ENCODE data around the gene ELMOD2. TPM values are rescaled to one million over a fixed set of nuclear protein-coding genes. Genes with fewer than 3 reads are reported as not detected.
"Not testable (repeated sequence)": the region's sequence is repeated elsewhere in the genome, so short reads cannot be mapped to it uniquely, and the experiment has no call there.

ELMOD2 gene
- total RNA-seq, 1 experiment from 2014 or later: 20.9 TPM

DNA sequence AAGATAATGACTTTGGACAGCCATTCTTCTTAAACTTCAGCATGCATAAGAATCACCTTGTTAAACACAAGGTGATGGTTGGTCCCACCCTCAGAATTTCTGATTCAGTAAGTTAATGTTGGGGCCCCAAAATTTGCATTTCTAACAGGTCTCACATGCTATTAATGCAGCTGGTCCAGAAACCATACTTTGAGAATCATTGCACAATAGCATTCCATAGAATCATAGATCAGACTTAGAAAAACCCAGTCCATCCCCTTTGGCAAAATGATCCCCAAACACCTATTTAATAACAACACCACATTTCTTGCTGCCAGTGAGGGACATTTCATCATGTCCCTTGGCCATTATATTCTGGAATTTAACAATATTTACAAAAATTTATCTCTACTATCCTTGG, 19.7 kb upstream of the ELMOD2 start:
- Histone ChIP-seq H3K4me3 (ENCODE audit: low read depth in 2 of 2, low read length in 2 of 2) (no peak overlapping the region), H3K9me3 (ENCODE audit: control insufficient read depth, insufficient read depth, low read depth, low read length) (no peaks in the 10 kb centered on the region), H3K4me1 (ENCODE audit: control insufficient read depth, insufficient read depth, low read length) (no peaks in the 10 kb centered on the region), H3K27me3 (ENCODE audit: control insufficient read depth, insufficient read depth, low read length) (peaks cover 7% of the 10 kb centered on the region), H3K36me3 (ENCODE audit: control insufficient read depth, insufficient read depth, low read length) (no peaks in the 10 kb centered on the region), H3K27ac (ENCODE audit: low read length) (no peak overlapping the region)
- no TSS peak for BruUV-seq (replicated peaks)
- ChIA-PET CTCF (no interaction called here), POLR2A (no interaction called here)
- DNase-seq (ENCODE audit: low read depth, low spot score): no peak
- ATAC-seq: no peak
- intact Hi-C loops (cut with micrococcal nuclease; ENCODE audit: unreplicated experiment): no loop called here
- in situ Hi-C loops (cut with HindIII; ENCODE audit: low pct_unique_long_range_greater_than_20kb, low sequenced_read_pairs): no loop called here
- TF ChIP-seq, protein P1, sequence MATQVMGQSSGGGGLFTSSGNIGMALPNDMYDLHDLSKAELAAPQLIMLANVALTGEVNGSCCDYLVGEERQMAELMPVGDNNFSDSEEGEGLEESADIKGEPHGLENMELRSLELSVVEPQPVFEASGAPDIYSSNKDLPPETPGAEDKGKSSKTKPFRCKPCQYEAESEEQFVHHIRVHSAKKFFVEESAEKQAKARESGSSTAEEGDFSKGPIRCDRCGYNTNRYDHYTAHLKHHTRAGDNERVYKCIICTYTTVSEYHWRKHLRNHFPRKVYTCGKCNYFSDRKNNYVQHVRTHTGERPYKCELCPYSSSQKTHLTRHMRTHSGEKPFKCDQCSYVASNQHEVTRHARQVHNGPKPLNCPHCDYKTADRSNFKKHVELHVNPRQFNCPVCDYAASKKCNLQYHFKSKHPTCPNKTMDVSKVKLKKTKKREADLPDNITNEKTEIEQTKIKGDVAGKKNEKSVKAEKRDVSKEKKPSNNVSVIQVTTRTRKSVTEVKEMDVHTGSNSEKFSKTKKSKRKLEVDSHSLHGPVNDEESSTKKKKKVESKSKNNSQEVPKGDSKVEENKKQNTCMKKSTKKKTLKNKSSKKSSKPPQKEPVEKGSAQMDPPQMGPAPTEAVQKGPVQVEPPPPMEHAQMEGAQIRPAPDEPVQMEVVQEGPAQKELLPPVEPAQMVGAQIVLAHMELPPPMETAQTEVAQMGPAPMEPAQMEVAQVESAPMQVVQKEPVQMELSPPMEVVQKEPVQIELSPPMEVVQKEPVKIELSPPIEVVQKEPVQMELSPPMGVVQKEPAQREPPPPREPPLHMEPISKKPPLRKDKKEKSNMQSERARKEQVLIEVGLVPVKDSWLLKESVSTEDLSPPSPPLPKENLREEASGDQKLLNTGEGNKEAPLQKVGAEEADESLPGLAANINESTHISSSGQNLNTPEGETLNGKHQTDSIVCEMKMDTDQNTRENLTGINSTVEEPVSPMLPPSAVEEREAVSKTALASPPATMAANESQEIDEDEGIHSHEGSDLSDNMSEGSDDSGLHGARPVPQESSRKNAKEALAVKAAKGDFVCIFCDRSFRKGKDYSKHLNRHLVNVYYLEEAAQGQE (IDR thresholded peaks at IDR 0.05; ENCODE audit: insufficient read depth in 1 of 2, low read depth in 2 of 2, low read length in 1 of 2): no peak
- no peak for TF ChIP-seq TCF7L2 (IDR thresholded peaks at IDR 0.05; ENCODE audit: low read depth, low read length)

DNA sequence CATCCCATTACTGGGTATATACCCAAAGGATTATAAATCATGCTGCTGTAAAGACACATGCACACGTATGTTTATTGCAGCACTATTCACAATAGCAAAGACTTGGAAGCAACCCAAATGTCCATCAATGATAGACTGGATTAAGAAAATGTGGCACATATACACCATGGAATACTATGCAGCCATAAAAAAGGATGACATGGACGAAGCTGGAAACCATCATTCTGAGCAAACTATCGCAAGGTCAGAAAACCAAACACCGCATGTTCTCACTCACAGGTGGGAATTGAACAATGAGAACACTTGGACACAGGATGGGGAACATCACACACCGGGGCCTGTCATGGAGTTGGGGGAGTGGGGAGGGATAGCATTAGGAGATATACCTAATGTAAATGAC, 10.2 kb upstream of the ELMOD2 start:
- H3K27me3 ChIP-seq (ENCODE audit: control insufficient read depth, insufficient read depth, low read length); DNase-seq (ENCODE audit: low read depth, low spot score); H3K4me1 ChIP-seq (ENCODE audit: control insufficient read depth, insufficient read depth, low read length); intact Hi-C loops (cut with micrococcal nuclease; ENCODE audit: unreplicated experiment); H3K36me3 ChIP-seq (ENCODE audit: control insufficient read depth, insufficient read depth, low read length); H3K4me3 ChIP-seq (ENCODE audit: low read depth in 2 of 2, low read length in 2 of 2); POLR2A ChIA-PET; BruUV-seq (replicated peaks); H3K9me3 ChIP-seq (ENCODE audit: control insufficient read depth, insufficient read depth, low read depth, low read length); CTCF ChIA-PET; H3K27ac ChIP-seq (ENCODE audit: low read length); in situ Hi-C loops (cut with HindIII; ENCODE audit: low pct_unique_long_range_greater_than_20kb, low sequenced_read_pairs); ATAC-seq: not testable (repeated sequence)

DNA sequence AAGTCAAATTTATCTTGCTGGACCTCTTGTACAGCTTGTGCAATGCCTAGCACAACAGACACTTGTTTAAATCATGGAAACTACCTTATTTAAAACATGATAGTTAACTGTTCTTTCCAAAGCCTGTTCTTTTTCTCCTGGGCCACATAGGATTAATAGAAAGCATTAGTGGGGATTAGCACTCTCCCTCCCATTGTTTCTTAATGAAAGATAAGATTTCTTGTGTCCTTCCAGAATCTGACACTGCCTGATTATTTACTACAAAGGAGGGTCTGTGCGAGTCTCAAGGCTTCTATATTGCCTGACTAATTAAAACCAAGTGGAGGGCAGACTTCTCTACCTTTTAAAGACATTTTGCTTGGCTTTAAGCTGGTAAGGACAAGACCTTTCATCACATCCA, 8.5 kb upstream of the ELMOD2 start:
- Histone ChIP-seq H3K4me3 (ENCODE audit: low read depth in 2 of 2, low read length in 2 of 2) (no peak overlapping the region), H3K27ac (ENCODE audit: low read length) (no peak overlapping the region), H3K9me3 (ENCODE audit: control insufficient read depth, insufficient read depth, low read depth, low read length) (no peaks in the 10 kb centered on the region), H3K27me3 (ENCODE audit: control insufficient read depth, insufficient read depth, low read length) (no peaks in the 10 kb centered on the region; the same call in 1 of the 2 replicates), H3K36me3 (ENCODE audit: control insufficient read depth, insufficient read depth, low read length) (no peaks in the 10 kb centered on the region), H3K4me1 (ENCODE audit: control insufficient read depth, insufficient read depth, low read length) (no peaks in the 10 kb centered on the region)
- intact Hi-C loops (cut with micrococcal nuclease; ENCODE audit: unreplicated experiment): no loop called here
- no TSS peak for BruUV-seq (replicated peaks)
- in situ Hi-C loops (cut with HindIII; ENCODE audit: low pct_unique_long_range_greater_than_20kb, low sequenced_read_pairs): no loop called here
- no peak for ATAC-seq
- TF ChIP-seq, protein P2, sequence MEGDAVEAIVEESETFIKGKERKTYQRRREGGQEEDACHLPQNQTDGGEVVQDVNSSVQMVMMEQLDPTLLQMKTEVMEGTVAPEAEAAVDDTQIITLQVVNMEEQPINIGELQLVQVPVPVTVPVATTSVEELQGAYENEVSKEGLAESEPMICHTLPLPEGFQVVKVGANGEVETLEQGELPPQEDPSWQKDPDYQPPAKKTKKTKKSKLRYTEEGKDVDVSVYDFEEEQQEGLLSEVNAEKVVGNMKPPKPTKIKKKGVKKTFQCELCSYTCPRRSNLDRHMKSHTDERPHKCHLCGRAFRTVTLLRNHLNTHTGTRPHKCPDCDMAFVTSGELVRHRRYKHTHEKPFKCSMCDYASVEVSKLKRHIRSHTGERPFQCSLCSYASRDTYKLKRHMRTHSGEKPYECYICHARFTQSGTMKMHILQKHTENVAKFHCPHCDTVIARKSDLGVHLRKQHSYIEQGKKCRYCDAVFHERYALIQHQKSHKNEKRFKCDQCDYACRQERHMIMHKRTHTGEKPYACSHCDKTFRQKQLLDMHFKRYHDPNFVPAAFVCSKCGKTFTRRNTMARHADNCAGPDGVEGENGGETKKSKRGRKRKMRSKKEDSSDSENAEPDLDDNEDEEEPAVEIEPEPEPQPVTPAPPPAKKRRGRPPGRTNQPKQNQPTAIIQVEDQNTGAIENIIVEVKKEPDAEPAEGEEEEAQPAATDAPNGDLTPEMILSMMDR (IDR thresholded peaks at IDR 0.05): no peak
- TF ChIP-seq SIN3A (IDR thresholded peaks at IDR 0.05; ENCODE audit: borderline replicate concordance, insufficient read depth, low read depth, low read length) (no peak), TCF7L2 (IDR thresholded peaks at IDR 0.05; ENCODE audit: low read depth, low read length) (no peak), POLR2AphosphoS5 (IDR thresholded peaks at IDR 0.05; ENCODE audit: low read depth, low read length) (no peak)
- TF ChIP-seq, protein P1 (IDR thresholded peaks at IDR 0.05; ENCODE audit: insufficient read depth in 1 of 2, low read depth in 2 of 2, low read length in 1 of 2): no peak
- ChIA-PET CTCF (no interaction called here), POLR2A (no interaction called here)
- DNase-seq (ENCODE audit: low read depth, low spot score): no peak
